Omental fat pad (tissue), 4 donors: ENCODE data around the gene NELL1. TPM values are rescaled to one million over a fixed set of nuclear protein-coding genes. Genes with fewer than 3 reads are reported as not detected.

Experiments
- ATAC-seq: fragments of 150-250 bp; one replicate; pipeline ENCODE4 v1.9.1; 2016; ENCODE audit warnings: mild to moderate bottlenecking, moderate library complexity; ENCODE audit not compliant: low FRiP score
- DNase-seq: peaks from one replicate; pipeline ENCODE4 v3.0.0-alpha.2; 2019; ENCODE audit warnings: low spot score
- CTCF ChIP-seq, 3 donors: fragments of 450-650 bp; IDR thresholded peaks; one replicate each; pipeline ENCODE4 v1.5.1; 2016 to 2017; ENCODE audit warnings: antibody characterized with exemption in 3 of 3, mild to moderate bottlenecking in 3 of 3, moderate library complexity in 2 of 3
- total RNA-seq, 4 donors: library from RNA; depleted of rRNA; stranded (reverse); fragments of >200 nt; gene quantifications; one replicate each; pipeline ENCODE4 v1.1.0, GENCODE V29; 2016

Gene NELL1
- total RNA-seq, 4 donors from 2014 or later: 0.48 to 1.3 TPM; not detected in 2

GRCh38 chr11:20644360-20644759 is 25.0 kb upstream of the NELL1 start:
- TF ChIP-seq CTCF (IDR thresholded peaks at IDR 0.05): no peak
- ATAC-seq (no peak), DNase-seq (no peak)

GRCh38 chr11:20647976-20648565 is 21.3 kb upstream of the NELL1 start:
- peak in 1 of 3 donors; percentile 25 for TF ChIP-seq CTCF (IDR thresholded peaks at IDR 0.05)
- no peak for DNase-seq

GRCh38 chr11:20652150-20652806 is 17.1 kb upstream of the NELL1 start:
- ATAC-seq: no peak
- DNase-seq: no peak
- TF ChIP-seq CTCF (IDR thresholded peaks at IDR 0.05): no peak

More at GRCh38 chr11:20647976-20648565, 21.3 kb upstream of the NELL1 start:
- no peak for ATAC-seq

GRCh38 chr11:20654038-20654437 is 15.3 kb upstream of the NELL1 start:
- DNase-seq (no peak), ATAC-seq (no peak)

GRCh38 chr11:20656901-20657300 is 12.5 kb upstream of the NELL1 start:
- no peak for DNase-seq
- TF ChIP-seq CTCF (IDR thresholded peaks at IDR 0.05): no peak
- ATAC-seq: no peak

More at GRCh38 chr11:20654038-20654437, 15.3 kb upstream of the NELL1 start:
- TF ChIP-seq CTCF (IDR thresholded peaks at IDR 0.05): no peak

GRCh38 chr11:20658135-20658534 is 11.3 kb upstream of the NELL1 start:
- no peak for DNase-seq
- TF ChIP-seq CTCF (IDR thresholded peaks at IDR 0.05): no peak
- no peak for ATAC-seq

GRCh38 chr11:20661445-20661844 is 7.9 kb upstream of the NELL1 start:
- DNase-seq (no peak), ATAC-seq (no peak)
- TF ChIP-seq CTCF (IDR thresholded peaks at IDR 0.05): no peak
